Measurements from ENCODE around the gene NAAA. TPM values are rescaled to one million over a fixed set of nuclear protein-coding genes. Genes with fewer than 3 reads are reported as not detected.

The NAAA gene
- polyA plus RNA-seq, 2 of the 4 experiments (the other 2 are of a cell fraction): 23.7 to 31.8 TPM

- H3K27ac ChIP-seq: no peak overlapping the region
- no peak for DNase-seq (ENCODE audit: low read depth in 1 of 2, low spot score in 1 of 2)
- POLR2A ChIA-PET: no interaction called here
- CTCF ChIA-PET: interaction anchor here (1.9 to 4.1 kb wide), 2 partner anchors 9 to 12 kb away, joined by 4 to 23 read pairs; no protein-coding TSS in a partner anchor
- no peaks in the 10 kb centered on the region for H3K4me1 ChIP-seq
- no peaks in the 10 kb centered on the region for H3K9me3 ChIP-seq
- H3K4me3 ChIP-seq: no peak overlapping the region
- H3K4me2 ChIP-seq: no peak overlapping the region
- no peak for FAIRE-seq
- 74% methylated on average over 5 of the region's 5 CpGs for WGBS (ENCODE audit: missing lambda C conversion rate)
- ATAC-seq: no peak
- no peak for TF ChIP-seq HOXA7 (CRISPR knock-in tag; IDR thresholded peaks at IDR 0.05)
- TF ChIP-seq CHD2 (IDR thresholded peaks at IDR 0.05; ENCODE audit: low read length, partially characterized antibody): no peak
- no peak for TF ChIP-seq FOSB (CRISPR knock-in tag; IDR thresholded peaks at IDR 0.05)
- no peak for TF ChIP-seq RARB (CRISPR knock-in tag; IDR thresholded peaks at IDR 0.05)
- TF ChIP-seq CBX8 (IDR thresholded peaks at IDR 0.05): no peak
- no peak for TF ChIP-seq PHF8 (IDR thresholded peaks at IDR 0.05; ENCODE audit: borderline replicate concordance, low read depth)
- no peak for TF ChIP-seq TP53 (CRISPR knock-in tag; IDR thresholded peaks at IDR 0.05)
- TF ChIP-seq HEYL (CRISPR knock-in tag; IDR thresholded peaks at IDR 0.05): no peak
- no peak for TF ChIP-seq SMC3 (IDR thresholded peaks at IDR 0.05)
Measured at GRCh38 chr4:75904076-75904475, 36.7 kb downstream of the NAAA start.

- WGBS (ENCODE audit: missing lambda C conversion rate): 66% methylated on average over 2 of the region's 5 CpGs
- DNase-seq (ENCODE audit: low read depth in 1 of 2, low spot score in 1 of 2) (no peak), ATAC-seq (no peak), FAIRE-seq (no peak)
- TF ChIP-seq CHD4 (IDR thresholded peaks at IDR 0.05; ENCODE audit: borderline replicate concordance): no peak
- TF ChIP-seq FOXS1 (CRISPR knock-in tag; IDR thresholded peaks at IDR 0.05): no peak
- no peak for TF ChIP-seq USF2 (IDR thresholded peaks at IDR 0.05)
- no peak for TF ChIP-seq KDM5A (IDR thresholded peaks at IDR 0.05)
- no peak for TF ChIP-seq EHMT2 (IDR thresholded peaks at IDR 0.05; ENCODE audit: low read depth)
- no peak for TF ChIP-seq MAX (IDR thresholded peaks at IDR 0.05)
- no peak within 1 kb of the TSS for H3K27ac ChIP-seq
- no peaks in the 10 kb centered on the region for H3K4me1 ChIP-seq
- CTCF ChIA-PET: interaction anchor here (1.9 kb wide), 1 partner anchor 14 kb away, joined by 4 read pairs; no protein-coding TSS in a partner anchor
- no peak within 1 kb of the TSS for H3K4me2 ChIP-seq
- POLR2A ChIA-PET: no interaction called here
- H3K9me3 ChIP-seq: no peaks in the 10 kb centered on the region
- H3K4me3 ChIP-seq: no peak within 1 kb of the TSS
Measured at GRCh38 chr4:75902352-75902751, 38.5 kb downstream of the NAAA start, which contains the start of gene PPEF2. PPEF2 (minus strand) TSS chr4:75902452; CDS start chr4:75896325, 6,127 bp downstream.

GRCh38 chr4:75898536-75898935 lies 42.3 kb downstream of the NAAA start:
- Histone ChIP-seq H3K4me3 (no peak overlapping the region), H3K4me1 (no peaks in the 10 kb centered on the region), H3K4me2 (no peak overlapping the region), H3K27ac (no peak overlapping the region), H3K9me3 (no peaks in the 10 kb centered on the region)
- ATAC-seq: no peak
- no peak for FAIRE-seq
- DNase-seq (ENCODE audit: low read depth in 1 of 2, low spot score in 1 of 2): no peak
- TF ChIP-seq HDAC2 (IDR thresholded peaks at IDR 0.05): no peak
- peak; percentile 80 for TF ChIP-seq MAFK (IDR thresholded peaks at IDR 0.05; ENCODE audit: partially characterized antibody)
- no peak for TF ChIP-seq E2F6 (IDR thresholded peaks at IDR 0.05; ENCODE audit: borderline replicate concordance, low read depth)
- no peak for TF ChIP-seq POLR2AphosphoS2 (conservative IDR thresholded peaks at IDR 0.05; ENCODE audit: low read length)
- no peak for TF ChIP-seq HOXB13 (CRISPR knock-in tag; IDR thresholded peaks at IDR 0.05; ENCODE audit: low read depth)
- POLR2A ChIA-PET: no interaction called here
- CTCF ChIA-PET: interaction anchor here (0.6 to 1.7 kb wide), 3 partner anchors 17 to 50 kb away, joined by 3 to 4 read pairs (median 3); no protein-coding TSS in a partner anchor

- CTCF ChIA-PET: interaction anchor here (0.6 to 3.3 kb wide), 23 partner anchors 9 to 1418 kb away, joined by 3 to 23 read pairs (median 5); no protein-coding TSS in a partner anchor
- Histone ChIP-seq H3K9me3 (no peaks in the 10 kb centered on the region), H3K4me1 (no peaks in the 10 kb centered on the region), H3K4me3 (no peak overlapping the region), H3K4me2 (no peak overlapping the region), H3K27ac (no peak overlapping the region)
- DNase-seq (ENCODE audit: low read depth in 1 of 2, low spot score in 1 of 2) (peak; percentile 15 to 27), ATAC-seq (peak; percentile 47 to 84; a peak in 4 of 6 replicates), FAIRE-seq (no peak)
- 34% methylated on average over 4 of the region's 4 CpGs for WGBS (ENCODE audit: missing lambda C conversion rate)
- POLR2A ChIA-PET: interaction anchor here (1.0 kb wide), 1 partner anchor 171 kb away, joined by 3 read pairs; the partner anchor contains the start of gene USO1
- TF ChIP-seq CBX8 (IDR thresholded peaks at IDR 0.05) (no peak), HOXB13 (CRISPR knock-in tag; IDR thresholded peaks at IDR 0.05; ENCODE audit: low read depth) (no peak), KDM1A (IDR thresholded peaks at IDR 0.05; ENCODE audit: low read depth) (no peak), MYC (IDR thresholded peaks at IDR 0.05; ENCODE audit: borderline replicate concordance, low read length) (no peak), BCL3 (IDR thresholded peaks at IDR 0.05) (no peak), SREBF2 (IDR thresholded peaks at IDR 0.05) (no peak), CHD2 (IDR thresholded peaks at IDR 0.05; ENCODE audit: low read length, partially characterized antibody) (no peak), CBX2 (IDR thresholded peaks at IDR 0.05; ENCODE audit: borderline replicate concordance, low read depth) (no peak), MAZ (IDR thresholded peaks at IDR 0.05; ENCODE audit: borderline replicate concordance, low read depth, low read length) (no peak), JUN (IDR thresholded peaks at IDR 0.05) (no peak), RAD21 (conservative IDR thresholded peaks at IDR 0.05 in 1 of 2, IDR thresholded peaks at IDR 0.05 in 1 of 2) (peak; percentile 29 to 46; a peak in 3 of 5 replicates), POLR2A (IDR thresholded peaks at IDR 0.05; ENCODE audit: low read length) (no peak), SMC3 (IDR thresholded peaks at IDR 0.05) (0 out of 3 replicates have a peak, but pooled peaks have one; percentile 19), HOXB5 (CRISPR knock-in tag; IDR thresholded peaks at IDR 0.05) (no peak)
Measured at GRCh38 chr4:75895744-75896314, 45.0 kb downstream of the NAAA start.

Measured in A549 (cell line).